GM18511 (cell line): ENCODE results near the gene RPS19BP1.

Experiments
- ATAC-seq: cut with Tn5 transposase; IDR thresholded peaks from one replicate; pipeline ENCODE4 v1.9.1; 2021; ENCODE audit warnings: mild to moderate bottlenecking, moderate library complexity; ENCODE audit not compliant: unreplicated experiment

The RPS19BP1 gene

GRCh38 chr22:39559456-39560105 lies 27.0 kb upstream of the RPS19BP1 start:
- ATAC-seq = no peak

- no peak for ATAC-seq
Measured at GRCh38 chr22:39558950-39559349, 26.4 kb upstream of the RPS19BP1 start.

GRCh38 chr22:39558254-39558727 lies 25.7 kb upstream of the RPS19BP1 start:
- no peak for ATAC-seq

GRCh38 chr22:39556970-39557841 lies 24.7 kb upstream of the RPS19BP1 start:
- ATAC-seq = no peak

- no peak for ATAC-seq
Measured at GRCh38 chr22:39554151-39554550, 21.6 kb upstream of the RPS19BP1 start.

GRCh38 chr22:39553429-39553828 lies 20.9 kb upstream of the RPS19BP1 start:
- ATAC-seq = no peak

- no peak for ATAC-seq
Measured at GRCh38 chr22:39547587-39547947, 15.0 kb upstream of the RPS19BP1 start.

- no peak for ATAC-seq
Measured at GRCh38 chr22:39546889-39547586, 14.5 kb upstream of the RPS19BP1 start.

- no peak for ATAC-seq
Measured at GRCh38 chr22:39545386-39546365, 13.1 kb upstream of the RPS19BP1 start.

GRCh38 chr22:39543095-39543494 lies 10.5 kb upstream of the RPS19BP1 start:
- no peak for ATAC-seq

- ATAC-seq = no peak
Measured at GRCh38 chr22:39537975-39538374, 5.4 kb upstream of the RPS19BP1 start.

GRCh38 chr22:39536711-39537110 lies 4.2 kb upstream of the RPS19BP1 start:
- no peak for ATAC-seq

- no peak for ATAC-seq
Measured at GRCh38 chr22:39535831-39536449, 3.4 kb upstream of the RPS19BP1 start.

- no peak for ATAC-seq
Measured at GRCh38 chr22:39535357-39535725, 2.8 kb upstream of the RPS19BP1 start.

- ATAC-seq = no peak
Measured at GRCh38 chr22:39534591-39535356, 2.2 kb upstream of the RPS19BP1 start.

GRCh38 chr22:39534092-39534506 lies 1.6 kb upstream of the RPS19BP1 start:
- no peak for ATAC-seq

- ATAC-seq = no peak
Measured at GRCh38 chr22:39530692-39531331, 1.7 kb downstream of the RPS19BP1 start.

- ATAC-seq = no peak
Measured at GRCh38 chr22:39530116-39530515, 2.4 kb downstream of the RPS19BP1 start.

GRCh38 chr22:39529487-39529851 lies 3.1 kb downstream of the RPS19BP1 start:
- ATAC-seq = no peak
